IMR-90 (cell line): ENCODE data around the gene ENAH.

Source experiments
- CEBPB ChIP-seq: IDR thresholded peaks from 2 replicates; pipeline ENCODE4 v1.6.1; 2012; ENCODE audit warnings: low read depth, low read length, improper control_type of control experiment
- CTCF ChIP-seq: conservative IDR thresholded peaks from 2 replicates; pipeline ENCODE4 v1.5.1; 2012; ENCODE audit warnings: mild to moderate bottlenecking, low read depth, low read length, improper control_type of control experiment
- ELK1 ChIP-seq: fragments of 150-350 bp; IDR thresholded peaks from 2 replicates; pipeline ENCODE4 v1.6.1; 2016; ENCODE audit warnings: low read depth, mild to moderate bottlenecking, low read length, moderate library complexity, borderline replicate concordance
- FOS ChIP-seq: fragments of 150-350 bp; IDR thresholded peaks from 2 replicates; pipeline ENCODE4 v1.6.1; 2016; ENCODE audit warnings: low read depth, low read length
- POLR2A ChIP-seq: IDR thresholded peaks from 2 replicates; pipeline ENCODE4 v1.6.1; 2012; ENCODE audit warnings: mild to moderate bottlenecking, low read depth, low read length
- RAD21 ChIP-seq: IDR thresholded peaks from 2 replicates; pipeline ENCODE4 v1.6.1; 2012; ENCODE audit warnings: low read length, improper control_type of control experiment
- RCOR1 ChIP-seq: IDR thresholded peaks from 2 replicates; pipeline ENCODE4 v1.6.1; 2012; ENCODE audit warnings: mild to moderate bottlenecking, low read length, improper control_type of control experiment; ENCODE audit not compliant: insufficient replicate concordance
- RFX5 ChIP-seq: IDR thresholded peaks from 2 replicates; pipeline ENCODE4 v1.8.0; 2012; ENCODE audit warnings: low read depth, mild to moderate bottlenecking, low read length, moderate library complexity

GRCh38 chr1:225481738-225482137 lies 171.2 kb downstream of the ENAH start:
- no peak for TF ChIP-seq POLR2A
- TF ChIP-seq CTCF = no peak
- no peak for TF ChIP-seq RAD21
- TF ChIP-seq CEBPB = no peak
- no peak for TF ChIP-seq RCOR1
- no peak for TF ChIP-seq RFX5
- no peak for TF ChIP-seq ELK1
- TF ChIP-seq FOS = no peak
